Suppressor macrophage (primary cell): Measurements from ENCODE around the gene GREB1.

Source experiments
- DNase-seq, 4 experiments: peaks; one replicate each; pipeline ENCODE4 v3.0.0-alpha.2; 2020 to 2022

GREB1 gene

GRCh38 chr2:11540996-11541692 is 7.3 kb downstream of the GREB1 start:
- DNase-seq, result no peak

- DNase-seq, result no peak
Observed at GRCh38 chr2:11541693-11542274, 7.9 kb downstream of the GREB1 start.

- DNase-seq, result no peak
Observed at GRCh38 chr2:11542275-11542819, 8.5 kb downstream of the GREB1 start.

- no peak for DNase-seq
Observed at GRCh38 chr2:11543337-11544216, 9.7 kb downstream of the GREB1 start.

GRCh38 chr2:11546072-11546471 is 12.2 kb downstream of the GREB1 start:
- no peak for DNase-seq

GRCh38 chr2:11547912-11548497 is 14.2 kb downstream of the GREB1 start:
- no peak for DNase-seq

- no peak for DNase-seq
Observed at GRCh38 chr2:11550302-11550701, 16.5 kb downstream of the GREB1 start.

GRCh38 chr2:11550901-11551568 is 17.2 kb downstream of the GREB1 start:
- no peak for DNase-seq

- DNase-seq, result no peak
Observed at GRCh38 chr2:11551569-11552259, 17.9 kb downstream of the GREB1 start.

- DNase-seq, result no peak
Observed at GRCh38 chr2:11552260-11552638, 18.4 kb downstream of the GREB1 start.

- peak in 3 of 4 experiments; percentile 56 to 73 (median 66) for DNase-seq
Observed at GRCh38 chr2:11553661-11554398, 20.0 kb downstream of the GREB1 start.

- peak in 1 of 4 experiments; percentile 44 for DNase-seq
Observed at GRCh38 chr2:11554399-11554716, 20.5 kb downstream of the GREB1 start.

- DNase-seq, result peak in 2 of 4 experiments; percentile 11 to 33
Observed at GRCh38 chr2:11556101-11556806, 22.4 kb downstream of the GREB1 start.

- no peak for DNase-seq
Observed at GRCh38 chr2:11558214-11558886, 24.5 kb downstream of the GREB1 start.

- no peak for DNase-seq
Observed at GRCh38 chr2:11559066-11559785, 25.4 kb downstream of the GREB1 start.

GRCh38 chr2:11559786-11560155 is 25.9 kb downstream of the GREB1 start:
- DNase-seq, result no peak

- no peak for DNase-seq
Observed at GRCh38 chr2:11560806-11561205, 27.0 kb downstream of the GREB1 start.

GRCh38 chr2:11562011-11562410 is 28.2 kb downstream of the GREB1 start:
- no peak for DNase-seq

- no peak for DNase-seq
Observed at GRCh38 chr2:11562476-11562875, 28.6 kb downstream of the GREB1 start.
